ENCODE data around the gene TMUB1.

The TMUB1 gene

DNA sequence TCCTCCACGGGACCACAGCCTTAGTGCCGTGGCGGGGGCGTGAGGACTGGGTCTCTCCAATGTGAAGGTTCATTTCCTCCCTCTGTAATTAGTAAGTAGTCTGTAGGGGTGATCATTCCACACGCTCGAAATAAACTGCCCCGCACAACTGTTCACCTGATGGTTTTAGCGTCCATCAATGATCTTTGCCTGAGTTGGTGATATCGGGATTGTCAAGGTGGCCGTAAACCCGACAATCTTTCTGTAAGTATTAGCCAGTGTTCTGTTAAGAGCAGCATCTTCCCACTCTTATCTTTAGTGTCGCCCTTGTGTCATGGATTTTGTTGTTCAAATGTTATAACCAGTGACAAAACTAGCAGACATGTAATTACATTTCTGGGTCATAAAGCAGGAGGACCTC, 20.7 kb upstream of the TMUB1 start:
- intact Hi-C loops (cut with micrococcal nuclease): no loop called here
- no peaks in the 10 kb centered on the region for H3K27me3 Mint-ChIP-seq
- H3K4me3 Mint-ChIP-seq: no peak overlapping the region
- no peaks in the 10 kb centered on the region for H3K9me3 Mint-ChIP-seq
- no peak overlapping the region for H3K27ac Mint-ChIP-seq
- peaks cover 64% of the 10 kb centered on the region for H3K36me3 Mint-ChIP-seq (ENCODE audit: low read depth)
- peaks cover 44% of the 10 kb centered on the region for H3K4me1 Mint-ChIP-seq (ENCODE audit: low read depth)

GRCh38 chr7:151102991-151103390, 19.7 kb upstream of the TMUB1 start:
- Mint-ChIP-seq H3K27me3 (no peaks in the 10 kb centered on the region), H3K27ac (no peak overlapping the region), H3K4me1 (ENCODE audit: low read depth) (peaks cover 47% of the 10 kb centered on the region), H3K4me3 (no peak overlapping the region), H3K9me3 (no peaks in the 10 kb centered on the region), H3K36me3 (ENCODE audit: low read depth) (peaks cover 61% of the 10 kb centered on the region)
- intact Hi-C loops (cut with micrococcal nuclease): no loop called here

DNA sequence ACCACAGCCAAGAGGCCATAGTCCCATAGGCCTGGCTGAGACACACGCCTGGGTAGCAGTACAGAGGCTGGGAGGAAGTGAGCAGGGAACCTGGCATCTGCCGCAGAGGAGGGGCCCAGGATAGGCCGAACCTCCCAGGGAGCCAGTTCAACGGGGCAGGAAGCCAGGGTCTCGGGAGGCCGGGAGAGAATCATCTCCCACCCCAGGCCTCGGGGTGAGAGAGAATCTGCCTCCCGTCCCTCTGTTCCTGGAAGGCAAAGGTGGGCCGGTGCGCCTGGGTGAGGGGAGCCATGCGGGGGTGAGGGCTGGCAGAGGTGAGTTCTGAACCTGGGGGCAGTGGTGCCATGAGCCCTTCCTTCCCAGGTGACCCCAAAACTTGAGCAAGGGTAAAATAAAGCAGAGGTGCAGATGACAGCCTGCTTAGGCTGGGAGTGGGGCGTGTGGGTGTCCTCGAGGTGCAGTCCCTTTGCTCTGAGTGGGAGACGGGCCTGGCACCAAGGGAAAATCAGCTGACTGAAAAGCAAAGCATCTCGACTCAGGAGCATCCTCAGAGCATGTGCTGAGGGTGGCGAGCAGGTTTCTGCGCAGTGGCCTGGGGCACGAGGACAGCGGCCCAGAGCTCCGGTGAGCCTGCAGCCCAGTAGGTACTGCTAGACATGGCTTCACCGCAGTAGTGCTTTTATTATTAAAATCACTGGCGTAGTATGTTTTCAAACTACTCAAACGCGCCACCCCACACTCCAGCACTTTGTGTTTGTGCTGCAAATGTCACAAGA, 18.5 kb upstream of the TMUB1 start:
- no peaks in the 10 kb centered on the region for H3K27me3 Mint-ChIP-seq
- no peaks in the 10 kb centered on the region for H3K9me3 Mint-ChIP-seq
- H3K36me3 Mint-ChIP-seq (ENCODE audit: low read depth): peaks cover 71% of the 10 kb centered on the region
- peak overlapping the region; percentile 32 for H3K27ac Mint-ChIP-seq
- intact Hi-C loops (cut with micrococcal nuclease): no loop called here
- peaks cover 58% of the 10 kb centered on the region for H3K4me1 Mint-ChIP-seq (ENCODE audit: low read depth)
- H3K4me3 Mint-ChIP-seq: no peak overlapping the region

DNA sequence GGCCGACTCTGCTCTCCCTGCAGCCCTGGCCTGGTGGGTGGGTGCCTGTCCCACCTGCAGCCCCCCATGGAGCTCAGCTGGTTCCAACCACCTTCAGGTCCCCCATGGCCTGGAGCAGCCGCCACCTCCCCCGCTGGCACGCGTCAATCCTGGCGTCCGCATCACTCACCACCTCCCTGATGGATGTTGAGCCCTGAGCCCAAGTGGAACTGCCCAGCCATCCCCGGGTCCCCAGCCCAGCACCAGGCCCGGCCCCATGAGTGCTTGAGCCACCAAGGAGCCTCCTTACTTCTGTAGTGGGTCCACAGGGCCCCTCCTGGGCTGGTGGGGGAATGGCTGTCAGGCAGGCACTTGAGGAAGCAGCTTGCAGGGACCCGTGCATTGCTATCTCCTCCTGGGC, 17.6 kb upstream of the TMUB1 start:
- Mint-ChIP-seq H3K27ac (no peak overlapping the region), H3K36me3 (ENCODE audit: low read depth) (peaks cover 72% of the 10 kb centered on the region), H3K9me3 (no peaks in the 10 kb centered on the region), H3K27me3 (no peaks in the 10 kb centered on the region), H3K4me3 (no peak overlapping the region), H3K4me1 (ENCODE audit: low read depth) (peaks cover 67% of the 10 kb centered on the region)
- intact Hi-C loops (cut with micrococcal nuclease): no loop called here

- peaks cover 76% of the 10 kb centered on the region for H3K4me1 Mint-ChIP-seq (ENCODE audit: low read depth)
- intact Hi-C loops (cut with micrococcal nuclease): no loop called here
- no peaks in the 10 kb centered on the region for H3K27me3 Mint-ChIP-seq
- H3K4me3 Mint-ChIP-seq: no peak overlapping the region
- H3K36me3 Mint-ChIP-seq (ENCODE audit: low read depth): peaks cover 71% of the 10 kb centered on the region
- H3K9me3 Mint-ChIP-seq: no peaks in the 10 kb centered on the region
- no peak overlapping the region for H3K27ac Mint-ChIP-seq
Measured at GRCh38 chr7:151099486-151100211, 16.4 kb upstream of the TMUB1 start.

GRCh38 chr7:151095828-151096475, 12.7 kb upstream of the TMUB1 start:
- no peak overlapping the region for H3K27ac Mint-ChIP-seq
- no peaks in the 10 kb centered on the region for H3K9me3 Mint-ChIP-seq
- peaks cover 79% of the 10 kb centered on the region for H3K4me1 Mint-ChIP-seq (ENCODE audit: low read depth)
- peaks cover 75% of the 10 kb centered on the region for H3K36me3 Mint-ChIP-seq (ENCODE audit: low read depth)
- no peak overlapping the region for H3K4me3 Mint-ChIP-seq
- intact Hi-C loops (cut with micrococcal nuclease): no loop called here
- H3K27me3 Mint-ChIP-seq: no peaks in the 10 kb centered on the region

DNA sequence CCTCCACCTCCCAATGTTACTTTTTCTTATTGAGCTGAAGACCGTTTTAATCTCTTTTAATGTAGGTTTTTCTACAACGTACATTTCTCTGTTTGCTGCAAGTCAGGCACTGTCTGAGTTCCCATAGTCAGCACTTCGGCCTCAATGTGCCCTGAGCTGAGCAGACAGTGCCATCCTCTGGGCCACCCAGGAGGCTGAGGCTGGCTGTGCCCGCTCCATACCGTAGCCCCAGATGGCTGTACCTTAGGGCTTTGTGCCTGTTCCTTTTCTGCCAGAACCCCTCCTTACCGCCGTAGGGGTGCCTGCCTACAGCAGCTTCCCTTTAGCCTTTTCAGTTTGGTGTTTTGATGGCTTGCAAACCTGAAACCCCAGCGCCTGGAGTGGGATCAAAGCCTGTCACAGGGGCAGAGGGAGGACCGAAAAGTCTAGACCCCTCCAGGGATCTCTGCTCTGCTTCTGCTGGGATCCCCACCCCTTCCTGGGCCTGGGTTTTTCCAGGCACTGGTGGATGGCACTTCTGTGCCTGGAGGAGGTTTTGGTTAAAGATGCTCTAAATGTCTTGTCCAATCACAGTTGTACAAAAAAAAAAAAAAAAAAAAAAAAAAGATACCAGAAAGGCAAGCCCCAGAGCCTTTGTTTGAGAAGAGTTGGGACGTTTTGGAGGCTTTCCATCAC, 12.0 kb upstream of the TMUB1 start:
- intact Hi-C loops (cut with micrococcal nuclease): no loop called here
- Mint-ChIP-seq H3K36me3 (ENCODE audit: low read depth) (peaks cover 78% of the 10 kb centered on the region), H3K9me3 (no peaks in the 10 kb centered on the region), H3K4me1 (ENCODE audit: low read depth) (peaks cover 83% of the 10 kb centered on the region), H3K27ac (peak overlapping the region; percentile 10), H3K27me3 (no peaks in the 10 kb centered on the region), H3K4me3 (no peak overlapping the region)

DNA sequence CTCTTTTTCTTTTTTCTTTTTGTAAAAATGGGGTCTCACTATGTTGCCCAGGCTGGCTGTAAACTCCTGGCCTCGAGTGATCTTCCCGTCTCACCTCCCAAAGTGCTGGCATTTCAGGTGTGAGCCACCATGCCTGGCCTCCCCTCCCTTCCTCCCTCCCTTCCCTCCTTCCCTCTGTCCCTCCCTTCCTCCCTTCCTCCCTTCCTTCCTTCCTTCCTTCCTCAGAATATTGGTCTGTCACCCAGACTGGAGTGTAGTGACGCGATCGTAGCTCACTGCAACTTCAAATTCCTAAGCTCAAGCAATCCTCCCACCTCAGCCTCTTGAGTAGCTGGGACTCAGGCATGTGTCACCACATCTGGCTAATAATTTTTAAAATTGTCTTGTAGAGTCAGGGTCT, 11.4 kb upstream of the TMUB1 start:
- intact Hi-C loops (cut with micrococcal nuclease): no loop called here
- peaks cover 85% of the 10 kb centered on the region for H3K4me1 Mint-ChIP-seq (ENCODE audit: low read depth)
- no peaks in the 10 kb centered on the region for H3K27me3 Mint-ChIP-seq
- peak overlapping the region; percentile 10 for H3K27ac Mint-ChIP-seq
- H3K9me3 Mint-ChIP-seq: no peaks in the 10 kb centered on the region
- H3K4me3 Mint-ChIP-seq: no peak overlapping the region
- peaks cover 84% of the 10 kb centered on the region for H3K36me3 Mint-ChIP-seq (ENCODE audit: low read depth)

GRCh38 chr7:151093748-151094147, 10.5 kb upstream of the TMUB1 start:
- intact Hi-C loops (cut with micrococcal nuclease): no loop called here
- H3K4me1 Mint-ChIP-seq (ENCODE audit: low read depth): peaks cover 90% of the 10 kb centered on the region
- no peak overlapping the region for H3K4me3 Mint-ChIP-seq
- H3K9me3 Mint-ChIP-seq: no peaks in the 10 kb centered on the region
- no peak overlapping the region for H3K27ac Mint-ChIP-seq
- peaks cover 93% of the 10 kb centered on the region for H3K36me3 Mint-ChIP-seq (ENCODE audit: low read depth)
- H3K27me3 Mint-ChIP-seq: no peaks in the 10 kb centered on the region

DNA sequence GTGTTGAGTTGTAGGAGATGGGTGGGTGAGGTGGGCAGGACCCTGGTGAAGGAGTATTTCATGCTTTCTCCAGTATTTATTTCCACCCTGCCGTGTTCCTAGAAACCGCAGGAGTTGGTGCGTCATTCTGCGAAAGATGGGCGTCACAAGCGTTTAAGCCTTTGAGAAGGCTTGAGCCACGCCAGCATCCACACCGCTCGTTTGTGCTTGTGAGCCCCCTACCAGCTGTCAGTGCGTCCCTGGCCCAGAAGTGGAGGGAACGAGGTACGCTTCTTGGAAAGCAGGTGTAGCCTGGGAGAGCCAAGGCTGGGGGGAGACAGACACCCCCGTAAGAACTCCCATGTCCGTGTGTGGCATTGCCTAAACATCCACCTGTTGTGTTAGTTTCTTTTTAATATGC, 8.7 kb upstream of the TMUB1 start:
- H3K36me3 Mint-ChIP-seq (ENCODE audit: low read depth): peaks cover 94% of the 10 kb centered on the region
- H3K4me1 Mint-ChIP-seq (ENCODE audit: low read depth): peaks cover 86% of the 10 kb centered on the region
- H3K9me3 Mint-ChIP-seq: no peaks in the 10 kb centered on the region
- no peaks in the 10 kb centered on the region for H3K27me3 Mint-ChIP-seq
- peak overlapping the region; percentile 96 for H3K27ac Mint-ChIP-seq
- no peak overlapping the region for H3K4me3 Mint-ChIP-seq
- intact Hi-C loops (cut with micrococcal nuclease): no loop called here

DNA sequence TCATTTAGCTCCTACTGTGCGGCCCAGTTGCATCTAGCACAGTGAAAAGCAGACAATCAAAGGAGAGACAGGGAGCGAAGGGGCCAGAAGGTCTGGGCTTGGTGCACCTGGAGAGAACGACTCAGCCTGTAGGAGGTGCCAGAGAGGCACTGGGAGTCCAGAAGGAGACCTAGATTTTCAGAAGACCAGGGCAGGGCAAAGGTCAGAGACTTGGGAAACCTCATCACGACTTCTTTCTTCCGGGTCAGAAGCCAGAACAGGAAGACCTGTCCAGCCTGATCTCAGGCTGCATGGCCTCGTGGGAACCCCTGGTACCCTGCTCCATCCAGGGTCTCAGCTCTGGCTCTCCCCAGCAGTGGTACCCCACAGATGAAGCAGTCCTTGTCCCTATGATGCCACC, 8.1 kb upstream of the TMUB1 start:
- H3K27ac Mint-ChIP-seq: peak overlapping the region; percentile 96
- peaks cover 81% of the 10 kb centered on the region for H3K4me1 Mint-ChIP-seq (ENCODE audit: low read depth)
- H3K36me3 Mint-ChIP-seq (ENCODE audit: low read depth): peaks cover 91% of the 10 kb centered on the region
- H3K27me3 Mint-ChIP-seq: no peaks in the 10 kb centered on the region
- intact Hi-C loops (cut with micrococcal nuclease): no loop called here
- H3K9me3 Mint-ChIP-seq: no peaks in the 10 kb centered on the region
- peak overlapping the region; percentile 20 for H3K4me3 Mint-ChIP-seq

DNA sequence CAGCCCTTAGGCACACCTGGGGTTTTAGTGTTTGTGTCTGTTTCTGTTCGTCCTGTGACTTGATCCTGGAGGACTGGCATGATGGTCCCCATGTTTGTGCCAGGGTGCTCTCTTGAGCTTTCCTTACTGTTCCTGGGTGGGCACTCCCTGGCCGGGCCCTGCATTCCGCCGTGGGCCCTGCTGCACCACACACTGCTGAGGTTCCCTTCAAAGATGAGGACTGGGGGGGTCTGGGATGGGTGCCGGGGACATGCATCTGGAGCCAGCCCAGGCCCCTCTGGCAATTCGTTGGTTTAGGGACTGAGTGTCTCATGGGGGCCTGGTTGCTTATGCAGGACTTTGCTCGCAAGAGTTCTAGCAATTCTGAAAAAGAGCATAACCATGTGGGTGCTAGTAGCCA, 7.7 kb upstream of the TMUB1 start:
- Mint-ChIP-seq H3K27me3 (no peaks in the 10 kb centered on the region), H3K27ac (peak overlapping the region; percentile 96), H3K4me3 (no peak overlapping the region), H3K36me3 (ENCODE audit: low read depth) (peaks cover 87% of the 10 kb centered on the region), H3K9me3 (no peaks in the 10 kb centered on the region), H3K4me1 (ENCODE audit: low read depth) (peaks cover 77% of the 10 kb centered on the region)
- intact Hi-C loops (cut with micrococcal nuclease): no loop called here

DNA sequence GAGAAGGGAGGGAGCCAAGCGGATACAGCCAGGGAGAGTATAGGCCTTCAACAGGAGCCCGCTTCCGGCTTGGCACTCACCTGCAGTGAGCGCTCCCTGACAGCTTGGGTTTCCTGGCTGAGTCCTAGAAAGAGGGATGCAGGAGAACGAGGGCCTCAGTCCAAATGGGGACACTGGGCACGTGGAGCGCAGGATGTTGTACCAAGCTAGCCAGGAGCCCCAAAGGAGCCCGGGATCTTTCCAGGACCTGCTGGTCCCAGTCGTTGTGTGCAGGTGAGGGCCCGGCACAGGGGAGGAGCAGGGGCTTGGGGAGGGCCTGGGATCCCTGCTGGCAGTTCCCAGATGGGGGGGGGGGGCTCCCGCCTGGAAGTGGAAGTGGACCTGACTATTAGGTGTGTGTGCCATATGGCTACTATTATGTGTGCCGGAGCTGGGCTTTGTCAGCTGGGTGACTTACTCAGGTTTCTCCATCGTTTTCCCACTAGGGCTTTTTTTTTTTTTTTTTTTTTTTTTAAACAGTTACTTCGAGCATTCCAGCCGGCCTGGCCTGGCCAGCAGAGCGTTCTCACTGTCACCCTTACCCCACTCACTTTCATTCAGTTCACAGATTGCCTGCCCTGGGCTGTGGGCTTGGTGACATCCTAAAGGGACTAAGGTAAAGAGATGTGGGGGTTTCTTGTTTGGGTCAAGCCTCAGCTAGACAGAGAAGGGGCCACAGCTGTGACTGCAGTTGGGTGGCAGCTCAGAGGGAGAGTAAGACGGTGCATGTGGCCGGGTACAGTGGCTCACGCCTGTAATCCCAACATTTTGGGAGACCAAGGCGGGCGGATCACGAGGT, 6.8 kb upstream of the TMUB1 start:
- H3K27me3 Mint-ChIP-seq: no peaks in the 10 kb centered on the region
- H3K36me3 Mint-ChIP-seq (ENCODE audit: low read depth): peaks cover 81% of the 10 kb centered on the region
- intact Hi-C loops (cut with micrococcal nuclease): loop anchor here (2.0 to 10.0 kb wide), 2 partner anchors 61 to 305 kb away; partner anchors contain the start of gene ABCB8
- no peaks in the 10 kb centered on the region for H3K9me3 Mint-ChIP-seq
- peak overlapping the region; percentile 79 for H3K4me3 Mint-ChIP-seq
- peaks cover 77% of the 10 kb centered on the region for H3K4me1 Mint-ChIP-seq (ENCODE audit: low read depth)
- peak overlapping the region; percentile 96 for H3K27ac Mint-ChIP-seq
